Heart left ventricle (tissue), 13 donors: ENCODE results near the gene SLC9A3.

ENCODE experiments used
- POLR2A ChIP-seq, 2 donors: fragments of 450-650 bp; IDR thresholded peaks; one replicate each; pipeline ENCODE4 v1.6.1; 2017; ENCODE audit warnings: antibody characterized with exemption in 2 of 2, mild to moderate bottlenecking in 2 of 2, moderate library complexity in 2 of 2
- TF ChIP-seq, protein P1 (sequence below), 12 donors: fragments of 200-600 bp; sonication (generic) in 4 of 12; IDR thresholded peaks; one replicate each; pipeline versions ENCODE4 v1.5.0 to v1.8.0; 2018 to 2022; ENCODE audit warnings: antibody characterized with exemption in 12 of 12, mild to moderate bottlenecking in 5 of 12
- donor health status: ischemic (EF 13 %, LVEDD 7.1; RV severe dilation, severe dysfunction).
- donor health status: DM: no; HTN: yes; CAD: no.
- donor health status: DM: no; HTN: no; CAD: no.
- donor health status: ischemic (EF 25% LVEDD 6.9; RV normal size, moderate dysfunction).
- donor health status: ischemic (EF 25% LVEDD 5.7; RV mildly dilated, moderate dysfunction).
- donor health status: ischemic (EF 35%, LVEDD 5.7; RV mildly dilated, moderate dysfunction).
- donor health status: nonischemic (EF 11% LVEDD 7.7; RV severe dilation, severe dysfunction).
- donor health status: DM: yes; HTN: yes; CAD: no.
- donor health status: PGD.
- donor health status: ischemic (EF 29% LVEDD 5.4; RV normal size, mild dysfunction).
- donor health status: nonischemic (EF 23%, LVEDD 6.1; RV moderate dilation, normal function).

- TF ChIP-seq, protein P1, sequence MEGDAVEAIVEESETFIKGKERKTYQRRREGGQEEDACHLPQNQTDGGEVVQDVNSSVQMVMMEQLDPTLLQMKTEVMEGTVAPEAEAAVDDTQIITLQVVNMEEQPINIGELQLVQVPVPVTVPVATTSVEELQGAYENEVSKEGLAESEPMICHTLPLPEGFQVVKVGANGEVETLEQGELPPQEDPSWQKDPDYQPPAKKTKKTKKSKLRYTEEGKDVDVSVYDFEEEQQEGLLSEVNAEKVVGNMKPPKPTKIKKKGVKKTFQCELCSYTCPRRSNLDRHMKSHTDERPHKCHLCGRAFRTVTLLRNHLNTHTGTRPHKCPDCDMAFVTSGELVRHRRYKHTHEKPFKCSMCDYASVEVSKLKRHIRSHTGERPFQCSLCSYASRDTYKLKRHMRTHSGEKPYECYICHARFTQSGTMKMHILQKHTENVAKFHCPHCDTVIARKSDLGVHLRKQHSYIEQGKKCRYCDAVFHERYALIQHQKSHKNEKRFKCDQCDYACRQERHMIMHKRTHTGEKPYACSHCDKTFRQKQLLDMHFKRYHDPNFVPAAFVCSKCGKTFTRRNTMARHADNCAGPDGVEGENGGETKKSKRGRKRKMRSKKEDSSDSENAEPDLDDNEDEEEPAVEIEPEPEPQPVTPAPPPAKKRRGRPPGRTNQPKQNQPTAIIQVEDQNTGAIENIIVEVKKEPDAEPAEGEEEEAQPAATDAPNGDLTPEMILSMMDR (IDR thresholded peaks at IDR 0.05) = no peak
- no peak for TF ChIP-seq POLR2A (IDR thresholded peaks at IDR 0.05)
Measured at GRCh38 chr5:553874-554273, 29.6 kb upstream of the SLC9A3 start.
